Neural crest cell (in vitro differentiated cells): ENCODE results near the gene JARID2. TPM values are rescaled to one million over a fixed set of nuclear protein-coding genes. Genes with fewer than 3 reads are reported as not detected.
"Not testable (repeated sequence)": the region's sequence is repeated elsewhere in the genome, so short reads cannot be mapped to it uniquely, and the experiment has no call there.

ENCODE experiments used
- DNase-seq: peaks from one replicate; pipeline ENCODE4 v3.0.0; 2021; ENCODE audit warnings: low read depth, mixed read lengths, low spot score
- H3K27ac Mint-ChIP-seq: one replicate; pipeline ENCODE4 v1.8.0; 2021; ENCODE audit warnings: mild to moderate bottlenecking, mixed read lengths; ENCODE audit not compliant: unreplicated experiment
- H3K27me3 Mint-ChIP-seq: 2 replicates; pipeline ENCODE4 v1.8.0; 2021; ENCODE audit warnings: low read depth, mild to moderate bottlenecking, mixed read lengths
- H3K36me3 Mint-ChIP-seq: 2 replicates; pipeline ENCODE4 v1.8.0; 2021; ENCODE audit warnings: low read depth, mild to moderate bottlenecking, mixed read lengths
- H3K4me1 Mint-ChIP-seq: 2 replicates; pipeline ENCODE4 v1.8.0; 2021; ENCODE audit warnings: mixed read lengths
- H3K4me3 Mint-ChIP-seq: one replicate; pipeline ENCODE4 v1.8.0; 2021; ENCODE audit warnings: mild to moderate bottlenecking, mixed read lengths
- H3K9me3 Mint-ChIP-seq: 2 replicates; pipeline ENCODE4 v1.8.0; 2021; ENCODE audit warnings: mixed read lengths
- CTCF ChIP-seq: fragments of 200-600 bp; sonication (generic); conservative IDR thresholded peaks from 2 replicates; pipeline ENCODE4 v1.5.0; 2021; ENCODE audit warnings: antibody characterized with exemption, mild to moderate bottlenecking
- total RNA-seq: library from RNA; stranded (reverse); gene quantifications from 2 replicates; pipeline ENCODE4 v1.2.1, GENCODE V29; 2021

JARID2 gene
- total RNA-seq, 1 donor from 2014 or later, result 33.9 TPM

DNA sequence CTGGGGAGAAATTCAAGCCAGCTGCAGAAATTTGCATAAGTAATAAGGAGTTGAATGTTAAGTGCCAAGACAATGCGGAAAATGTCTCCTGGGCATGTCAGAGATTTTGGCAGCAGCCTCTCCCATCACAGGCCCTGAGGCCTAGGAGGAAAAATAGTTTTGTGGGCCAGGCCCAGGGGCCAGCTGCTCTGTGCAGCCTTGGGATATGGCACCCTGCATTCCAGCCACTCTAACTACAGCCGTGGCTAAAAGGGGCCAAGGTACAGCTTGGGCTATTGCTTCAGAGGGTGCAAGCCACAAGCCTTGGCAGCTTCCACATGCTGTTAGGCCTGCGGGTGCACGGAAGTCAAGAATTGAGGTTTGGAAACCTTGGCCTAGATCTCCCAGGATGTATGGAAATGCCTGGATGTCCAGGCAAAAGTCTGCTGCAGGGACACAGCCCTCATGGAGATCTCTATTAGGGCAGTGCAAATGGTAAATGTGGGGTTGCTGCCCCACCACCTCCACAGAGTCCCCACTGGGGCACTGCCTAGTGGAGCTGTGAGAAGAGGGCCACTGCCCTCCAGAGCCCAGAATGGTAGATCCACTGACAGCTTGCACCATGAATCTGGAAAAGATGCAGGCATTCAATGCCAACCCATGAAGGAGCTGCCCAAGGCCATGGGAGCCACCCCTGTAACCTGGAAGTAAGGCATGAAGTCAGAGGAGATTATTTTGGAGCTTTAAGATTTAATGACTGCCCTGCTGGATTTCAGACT, 290.5 kb downstream of the JARID2 start:
- Mint-ChIP-seq H3K27me3 (no peaks in the 10 kb centered on the region), H3K36me3 (peaks cover 3% of the 10 kb centered on the region), H3K9me3 (peaks cover 5% of the 10 kb centered on the region), H3K4me3 (no peak overlapping the region), H3K4me1 (peaks cover 11% of the 10 kb centered on the region), H3K27ac (no peak overlapping the region)
- DNase-seq, result no peak
- TF ChIP-seq CTCF, result no peak

- Mint-ChIP-seq H3K4me3 (no peak overlapping the region), H3K9me3 (peaks cover 7% of the 10 kb centered on the region), H3K27me3 (no peaks in the 10 kb centered on the region), H3K36me3 (peaks cover 3% of the 10 kb centered on the region), H3K4me1 (peaks cover 14% of the 10 kb centered on the region), H3K27ac (no peak overlapping the region)
- no peak for TF ChIP-seq CTCF
- no peak for DNase-seq
These were observed 292.2 kb downstream of the JARID2 start for GRCh38 chr6:15538106-15538505.

DNA sequence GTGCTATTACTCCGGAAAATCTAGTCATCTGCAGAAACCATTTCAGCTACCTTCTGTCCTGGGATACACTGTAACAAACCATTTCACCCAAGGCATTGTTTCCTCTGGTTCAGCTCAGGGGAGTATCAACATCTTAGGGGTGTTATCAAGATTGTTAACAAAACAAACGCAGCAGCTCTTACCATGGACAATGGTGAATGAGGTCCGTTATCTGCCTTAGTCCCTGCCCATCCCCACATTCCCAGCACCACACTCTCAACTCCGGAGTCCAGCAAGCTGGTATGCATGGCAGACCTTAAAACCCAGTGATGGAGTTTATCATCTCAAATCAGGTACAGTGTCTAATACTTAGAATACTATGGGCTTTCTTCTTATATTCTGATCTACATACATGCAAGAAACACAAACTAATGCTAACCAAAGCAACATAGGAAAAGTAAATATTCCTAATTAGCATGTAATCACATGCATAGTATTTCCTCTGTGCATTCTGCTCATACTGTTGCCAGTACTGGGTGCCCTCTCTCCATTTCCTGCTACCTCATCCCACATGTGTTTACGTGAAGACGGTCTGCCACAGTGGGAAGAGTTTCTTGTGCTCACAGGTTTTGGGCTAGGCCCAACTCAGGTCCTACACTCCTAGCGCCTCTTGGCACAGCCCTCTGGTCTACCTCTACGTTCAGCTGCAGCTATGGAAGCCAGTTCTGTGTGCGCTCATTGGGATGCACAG, 293.1 kb downstream of the JARID2 start:
- Mint-ChIP-seq H3K4me3 (no peak overlapping the region), H3K9me3 (peaks cover 7% of the 10 kb centered on the region), H3K4me1 (peaks cover 14% of the 10 kb centered on the region), H3K27ac (peak overlapping the region; percentile 63), H3K36me3 (peaks cover 8% of the 10 kb centered on the region), H3K27me3 (no peaks in the 10 kb centered on the region)
- no peak for DNase-seq
- no peak for TF ChIP-seq CTCF

- Mint-ChIP-seq H3K36me3 (peaks cover 8% of the 10 kb centered on the region), H3K4me1 (peaks cover 14% of the 10 kb centered on the region), H3K4me3 (no peak overlapping the region), H3K27me3 (no peaks in the 10 kb centered on the region), H3K27ac (no peak overlapping the region), H3K9me3 (peaks cover 7% of the 10 kb centered on the region)
- no peak for TF ChIP-seq CTCF
- no peak for DNase-seq
These were observed 293.9 kb downstream of the JARID2 start for GRCh38 chr6:15539722-15540270.

DNA sequence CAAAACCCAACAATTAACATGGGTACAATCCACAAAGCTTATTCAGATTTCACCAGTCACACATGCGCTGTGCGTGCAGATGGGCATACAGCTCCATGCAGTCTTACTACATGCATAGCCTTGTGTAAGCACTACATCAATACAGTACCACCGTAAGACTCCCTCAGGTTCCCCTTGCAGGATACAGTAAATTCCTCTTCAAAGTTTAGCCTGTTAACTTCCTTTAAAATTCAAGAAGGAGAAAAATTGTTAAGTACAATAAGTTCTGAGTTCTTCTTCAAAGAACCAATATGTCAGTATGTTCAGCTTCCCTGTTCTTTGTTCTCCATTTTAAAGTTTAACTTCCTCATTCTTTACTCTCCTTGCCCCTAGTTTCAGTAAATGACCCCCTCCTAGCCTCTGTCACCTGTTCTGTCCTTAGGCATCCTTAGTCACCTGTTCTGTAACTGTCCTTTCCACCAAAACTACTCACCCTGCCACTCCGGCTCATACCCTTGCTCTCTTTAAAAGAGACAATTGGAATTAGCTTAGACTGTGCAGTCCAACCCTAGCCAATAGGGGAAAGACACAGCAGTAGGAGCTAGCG, 297.6 kb downstream of the JARID2 start:
- H3K4me1 Mint-ChIP-seq, result peaks cover 14% of the 10 kb centered on the region
- H3K36me3 Mint-ChIP-seq, DNase-seq, H3K9me3 Mint-ChIP-seq, H3K4me3 Mint-ChIP-seq, H3K27me3 Mint-ChIP-seq, H3K27ac Mint-ChIP-seq: not testable (repeated sequence)
